Omental fat pad (tissue), 4 donors: Measurements from ENCODE around the gene ABCA6. TPM values are rescaled to one million over a fixed set of nuclear protein-coding genes. Genes with fewer than 3 reads are reported as not detected.

Experiments used
- ATAC-seq: fragments of 150-250 bp; one replicate; pipeline ENCODE4 v1.9.1; 2016; ENCODE audit warnings: mild to moderate bottlenecking, moderate library complexity; ENCODE audit not compliant: low FRiP score
- DNase-seq: peaks from one replicate; pipeline ENCODE4 v3.0.0-alpha.2; 2019; ENCODE audit warnings: low spot score
- CTCF ChIP-seq, 3 donors: fragments of 450-650 bp; IDR thresholded peaks; one replicate each; pipeline ENCODE4 v1.5.1; 2016 to 2017; ENCODE audit warnings: antibody characterized with exemption in 3 of 3, mild to moderate bottlenecking in 3 of 3, moderate library complexity in 2 of 3
- small RNA-seq: library from RNA; depleted of rRNA; stranded (forward); fragments of <200 nt; gene quantifications from one replicate; pipeline ENCODE3, GENCODE V24; 2016
- total RNA-seq, 4 donors: library from RNA; depleted of rRNA; stranded (reverse); fragments of >200 nt; gene quantifications; one replicate each; pipeline ENCODE4 v1.1.0, GENCODE V29; 2016

ABCA6 gene
- total RNA-seq, 4 donors from 2014 or later, result 50.2 to 311 (median 163) TPM

GRCh38 chr17:69042308-69042707 is 99.4 kb downstream of the ABCA6 start:
- DNase-seq, result no peak
- no peak for TF ChIP-seq CTCF (IDR thresholded peaks at IDR 0.05)
- ATAC-seq, result no peak

GRCh38 chr17:69031839-69032238 is 109.9 kb downstream of the ABCA6 start:
- ATAC-seq (no peak), DNase-seq (no peak)
- no peak for TF ChIP-seq CTCF (IDR thresholded peaks at IDR 0.05)

GRCh38 chr17:69030169-69030568 is 111.5 kb downstream of the ABCA6 start:
- DNase-seq (no peak), ATAC-seq (no peak)
- TF ChIP-seq CTCF (IDR thresholded peaks at IDR 0.05), result no peak

Small RNAs within 50 kb of the gene (small RNA-seq; reads per million reads assigned to genes)
- not detected for gene MIR4524B

Other genes with a start within 250 kb of the ABCA6 start
- 100 to 1,000 TPM in 3 of 4 donors, 10 to 100 TPM in 1; 49.8 to 302 (median 143) TPM for gene ABCA8, start 186.5 kb downstream of the ABCA6 start, total RNA-seq
- gene ABCA9, start 81.0 kb downstream of the ABCA6 start, total RNA-seq, result 100 to 1,000 TPM in 2 of 4 donors, 10 to 100 TPM in 2; 19.2 to 216 (median 85.8) TPM
- 10 to 100 TPM in 3 of 4 donors, 1 to 10 TPM in 1; 2.5 to 86.1 (median 22.0) TPM for gene ABCA10, start 86.9 kb upstream of the ABCA6 start, total RNA-seq
- 10 to 100 TPM; 32.9 to 61.6 (median 49.2) TPM for gene ABCA5, start 185.2 kb upstream of the ABCA6 start, total RNA-seq